Measurements from ENCODE around the gene POU2F3.

POU2F3 gene

GRCh38 chr11:120334894-120335462, 95.0 kb downstream of the POU2F3 start:
- FAIRE-seq (no peak), DNase-seq (ENCODE audit: insufficient read length, low spot score) (no peak)
- TF ChIP-seq CTCF (IDR thresholded peaks at IDR 0.05; ENCODE audit: insufficient read depth, missing control alignments) = peak; percentile 66

GRCh38 chr11:120335556-120335907, 95.6 kb downstream of the POU2F3 start:
- FAIRE-seq = no peak
- DNase-seq (ENCODE audit: insufficient read length, low spot score) = no peak
- no peak for TF ChIP-seq CTCF (IDR thresholded peaks at IDR 0.05; ENCODE audit: insufficient read depth, missing control alignments)

GRCh38 chr11:120335908-120336640, 96.1 kb downstream of the POU2F3 start, which contains the start of gene ARHGEF12:
Gene ARHGEF12, plus strand, starts transcription at chr11:120336413. Its CDS starts 831 bp downstream, at chr11:120337244.
- no peak for FAIRE-seq
- DNase-seq (ENCODE audit: insufficient read length, low spot score) = peak; percentile 67

GRCh38 chr11:120336641-120337354, 96.9 kb downstream of the POU2F3 start:
- no peak for DNase-seq (ENCODE audit: insufficient read length, low spot score)
- FAIRE-seq = no peak
- no peak for TF ChIP-seq CTCF (IDR thresholded peaks at IDR 0.05; ENCODE audit: insufficient read depth, missing control alignments)

More at GRCh38 chr11:120335908-120336640, 96.1 kb downstream of the POU2F3 start, which contains the start of gene ARHGEF12:
- TF ChIP-seq CTCF (IDR thresholded peaks at IDR 0.05; ENCODE audit: insufficient read depth, missing control alignments) = peak; percentile 35

GRCh38 chr11:120337355-120338106, 97.6 kb downstream of the POU2F3 start:
- DNase-seq (ENCODE audit: insufficient read length, low spot score) (no peak), FAIRE-seq (no peak)
- TF ChIP-seq CTCF (IDR thresholded peaks at IDR 0.05; ENCODE audit: insufficient read depth, missing control alignments) = no peak

- FAIRE-seq (no peak), DNase-seq (ENCODE audit: insufficient read length, low spot score) (no peak)
- no peak for TF ChIP-seq CTCF (IDR thresholded peaks at IDR 0.05; ENCODE audit: insufficient read depth, missing control alignments)
These were observed 98.4 kb downstream of the POU2F3 start for GRCh38 chr11:120338107-120338933.

Data from D721Med (cell line).